Stimulated activated CD8-positive, alpha-beta memory T cell treated with anti-CD3 and anti-CD28 coated beads, Interleukin-7, amount 100 ng/mL, for 4 hours (primary cell): Measurements from ENCODE around the gene PARM1.

ENCODE experiments used
- DNase-seq, 2 donors: peaks; one replicate each; pipeline ENCODE4 v3.0.0-alpha.2; 2020; ENCODE audit warnings: low read depth in 2 of 2

The PARM1 gene

DNA sequence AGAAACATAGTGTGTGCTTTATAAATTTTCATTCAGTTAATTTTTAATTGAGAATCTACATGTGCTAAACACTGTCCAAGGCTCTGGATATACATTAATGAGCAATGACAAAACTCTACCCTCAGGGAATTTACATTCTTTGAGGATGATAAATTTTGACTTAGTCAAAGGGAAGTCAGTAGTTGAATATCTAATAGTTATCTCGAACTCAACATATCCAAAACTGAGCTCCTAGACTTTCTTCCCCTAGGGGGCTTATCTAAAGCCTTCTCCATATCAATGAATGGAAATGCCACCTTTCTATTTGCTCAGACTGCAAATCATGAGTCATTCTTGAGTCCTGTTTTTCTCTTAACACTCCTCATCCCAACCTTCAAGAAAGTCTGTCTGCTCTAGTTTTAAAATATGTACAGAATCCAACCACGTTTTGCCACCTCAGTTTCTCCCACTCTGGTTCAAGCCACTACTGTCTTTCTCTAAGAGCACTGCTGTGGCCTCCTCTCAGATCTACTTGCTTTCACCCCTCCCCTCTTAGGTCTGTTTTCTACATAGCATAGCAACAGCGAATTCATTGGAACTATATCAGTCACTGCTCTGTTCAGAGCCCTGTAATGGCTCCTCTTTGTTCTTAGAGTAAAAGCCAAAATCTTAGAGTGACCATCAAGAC lies 9.5 kb downstream of the PARM1 start:
- DNase-seq = no peak

DNA sequence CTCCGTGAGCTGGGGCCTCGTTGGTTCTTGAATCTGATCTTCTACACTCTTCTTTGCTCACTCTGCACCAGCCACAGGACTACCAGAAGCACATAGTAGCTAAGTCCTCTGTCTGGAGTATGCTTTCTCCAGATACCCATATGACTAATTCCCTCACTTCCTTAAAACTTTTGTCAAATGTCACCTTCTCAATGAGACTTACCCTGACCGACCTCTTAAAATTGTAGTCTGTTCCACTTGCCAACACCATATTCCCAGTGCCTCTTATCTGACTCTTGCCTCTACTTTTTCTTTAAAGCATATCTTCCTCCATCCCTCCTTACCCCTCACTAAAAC lies 10.0 kb downstream of the PARM1 start:
- no peak for DNase-seq

DNA sequence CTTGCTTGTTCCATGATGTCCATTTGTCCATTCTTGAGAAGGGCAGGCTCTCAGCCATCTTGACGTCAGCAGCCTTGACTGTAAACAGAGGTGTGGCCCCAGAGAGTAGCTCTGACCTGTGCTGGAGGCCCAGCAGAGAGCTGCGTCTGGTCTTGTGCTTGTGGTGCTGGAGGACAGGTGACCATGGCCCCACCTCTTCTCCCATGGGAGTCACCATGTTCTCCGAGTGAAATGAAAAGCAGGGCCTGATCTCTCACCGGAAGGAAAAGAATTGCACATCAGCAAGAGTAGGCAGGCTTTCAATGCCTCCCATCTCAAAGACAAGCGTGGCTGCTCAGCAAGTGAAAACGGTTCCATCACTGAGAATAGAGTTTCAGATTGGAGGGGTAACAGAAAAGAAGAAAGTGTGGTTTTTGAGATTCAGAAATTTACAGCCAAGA lies 11.5 kb downstream of the PARM1 start:
- DNase-seq = no peak

DNA sequence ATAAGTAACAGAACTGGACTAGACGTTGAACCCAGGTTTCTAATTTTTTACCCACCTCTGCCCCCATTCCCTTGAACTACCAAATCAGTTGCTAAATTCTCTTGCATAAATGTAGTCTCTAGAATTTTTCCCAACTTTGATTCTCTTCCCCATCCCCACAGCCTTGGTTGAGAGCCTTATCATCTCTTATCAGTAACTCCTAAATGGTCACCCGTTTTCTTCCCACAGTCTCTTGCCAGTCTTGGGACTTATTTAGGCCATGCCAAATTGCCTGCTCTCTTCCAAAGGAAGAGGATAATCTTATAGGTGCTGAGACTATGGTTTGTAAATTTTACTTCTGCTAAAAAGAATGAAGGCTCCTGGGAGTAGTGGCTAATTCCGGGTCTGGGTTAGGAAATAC lies 13.3 kb downstream of the PARM1 start:
- DNase-seq = no peak

DNA sequence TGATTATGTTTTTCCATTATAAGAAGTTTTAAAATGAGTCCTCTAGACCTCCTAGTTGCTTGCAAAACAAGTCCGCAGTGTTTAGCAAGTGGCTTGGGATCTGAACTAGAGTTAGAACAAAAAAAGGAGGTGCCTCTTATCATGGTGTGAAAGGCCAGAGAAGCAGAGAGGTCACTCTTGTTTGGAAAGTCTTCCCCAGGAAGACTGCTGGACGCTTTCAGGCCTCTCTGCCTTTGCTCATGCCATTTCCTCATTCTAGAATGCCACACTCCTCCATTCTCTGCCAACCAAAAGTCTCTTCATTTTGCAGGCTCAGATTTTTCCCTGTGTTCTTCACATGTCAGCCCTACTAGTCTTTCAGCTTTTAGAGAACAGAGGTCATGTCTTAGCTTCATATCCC lies 14.9 kb downstream of the PARM1 start:
- DNase-seq = no peak

DNA sequence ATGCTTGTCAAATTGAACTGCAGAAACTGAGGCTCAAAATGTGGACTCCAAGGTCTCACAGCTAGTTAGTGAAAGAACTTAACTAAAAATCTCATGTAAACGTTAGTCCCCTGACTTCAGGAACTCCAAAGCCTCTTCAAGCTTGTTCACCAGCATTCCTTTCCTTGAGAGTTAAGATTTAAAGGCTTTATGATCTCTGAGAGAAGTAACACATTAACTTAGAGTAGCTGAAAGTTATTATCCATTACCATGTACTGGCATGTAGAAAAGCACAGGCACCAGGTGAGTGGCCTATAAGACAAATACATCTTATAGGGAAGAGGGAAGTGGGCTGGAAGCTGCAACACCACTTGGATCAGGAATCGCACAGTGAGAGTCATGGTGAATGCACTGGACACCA lies 15.3 kb downstream of the PARM1 start:
- DNase-seq = no peak

DNA sequence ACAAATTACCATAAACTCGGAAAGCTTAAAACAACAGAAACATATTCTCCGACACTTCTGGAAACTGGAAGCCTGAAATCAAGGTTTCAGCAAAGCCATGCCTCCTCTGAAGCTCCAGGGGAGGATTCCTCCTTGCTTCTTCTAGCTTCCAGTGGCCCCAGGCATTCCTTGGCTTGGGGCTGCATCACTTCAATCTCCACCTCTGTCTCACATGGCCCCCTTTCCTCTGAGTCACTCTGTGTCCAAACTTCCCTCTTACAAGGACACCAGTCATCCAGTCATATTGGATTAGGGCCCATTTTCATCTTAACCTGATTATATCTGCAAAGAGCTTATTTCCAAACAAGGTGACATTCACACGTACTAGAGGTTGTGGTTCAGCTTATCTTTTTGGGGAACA lies 17.3 kb downstream of the PARM1 start:
- DNase-seq = no peak

DNA sequence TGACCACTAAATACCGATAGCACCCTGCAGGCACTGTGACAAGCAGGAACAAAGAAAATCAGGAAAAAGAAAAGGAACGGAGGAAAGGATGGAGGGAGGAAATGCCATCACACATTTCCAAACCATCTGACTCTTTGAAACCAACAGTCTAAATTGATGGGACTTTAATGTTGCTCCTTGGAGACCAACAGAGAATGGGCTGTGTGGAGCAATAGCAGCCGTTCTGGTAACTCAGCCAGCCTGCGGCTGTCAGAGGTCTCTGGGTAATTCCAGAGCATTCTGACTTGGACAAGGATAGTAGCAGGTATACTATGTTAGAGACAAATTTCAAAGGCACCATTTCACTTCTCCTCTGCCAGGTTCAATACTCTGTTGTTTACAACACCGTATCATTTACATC lies 18.0 kb downstream of the PARM1 start:
- no peak for DNase-seq

DNA sequence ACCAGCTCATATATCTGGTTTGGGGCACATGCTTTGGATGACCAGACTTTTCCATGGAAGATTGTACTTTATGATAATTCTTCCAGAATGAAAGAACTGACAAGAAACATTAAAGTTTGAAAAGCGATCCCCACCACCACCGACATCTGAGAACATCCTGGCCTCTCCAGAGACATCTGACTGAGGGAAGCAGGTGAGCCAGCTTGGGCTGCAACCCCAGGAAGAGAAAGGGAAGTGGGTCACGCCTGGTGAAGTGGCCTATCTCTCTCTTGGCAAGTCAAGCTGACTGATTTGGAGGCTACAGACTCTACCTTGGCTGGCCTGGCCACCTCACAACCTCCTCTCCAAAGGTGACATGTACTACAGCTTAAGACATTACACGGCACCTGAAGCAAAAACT lies 20.7 kb downstream of the PARM1 start:
- DNase-seq = no peak

DNA sequence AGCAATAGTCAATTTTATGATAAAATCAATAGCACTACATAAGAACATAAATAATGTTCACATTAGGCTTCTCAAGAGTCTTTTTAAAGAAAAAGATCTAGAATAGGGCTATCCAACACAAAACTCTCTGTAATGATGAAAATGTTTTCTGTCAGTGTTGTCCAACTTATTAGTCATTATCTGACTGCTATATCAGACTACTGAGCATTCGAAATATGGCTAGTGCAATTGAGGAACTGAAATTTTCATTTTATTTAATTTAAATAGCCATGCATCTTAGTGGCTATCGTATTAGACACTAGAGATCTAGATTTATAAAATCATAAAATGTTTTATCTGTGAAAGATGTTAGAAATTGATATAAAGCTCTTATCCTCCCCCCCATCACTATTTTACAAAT lies 26.0 kb downstream of the PARM1 start:
- no peak for DNase-seq

DNA sequence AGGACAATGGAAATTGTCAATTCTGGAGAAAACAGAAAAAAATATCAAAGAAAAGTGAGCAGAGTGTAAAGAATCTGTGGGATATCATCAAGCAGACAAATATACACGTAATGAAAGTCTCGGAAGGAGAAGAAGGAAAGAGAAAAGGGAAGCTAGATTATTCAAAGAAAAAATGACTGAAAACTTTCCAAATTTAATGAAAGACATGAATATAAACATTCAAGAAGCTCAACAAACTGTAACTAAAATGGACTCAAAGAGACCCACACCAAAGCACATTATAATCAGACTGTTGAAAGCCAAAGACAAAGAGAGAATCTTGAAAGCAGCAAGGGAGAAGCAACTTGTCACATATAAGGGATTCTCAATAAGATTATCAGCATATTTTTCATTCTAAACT lies 28.3 kb downstream of the PARM1 start:
- DNase-seq = no peak

DNA sequence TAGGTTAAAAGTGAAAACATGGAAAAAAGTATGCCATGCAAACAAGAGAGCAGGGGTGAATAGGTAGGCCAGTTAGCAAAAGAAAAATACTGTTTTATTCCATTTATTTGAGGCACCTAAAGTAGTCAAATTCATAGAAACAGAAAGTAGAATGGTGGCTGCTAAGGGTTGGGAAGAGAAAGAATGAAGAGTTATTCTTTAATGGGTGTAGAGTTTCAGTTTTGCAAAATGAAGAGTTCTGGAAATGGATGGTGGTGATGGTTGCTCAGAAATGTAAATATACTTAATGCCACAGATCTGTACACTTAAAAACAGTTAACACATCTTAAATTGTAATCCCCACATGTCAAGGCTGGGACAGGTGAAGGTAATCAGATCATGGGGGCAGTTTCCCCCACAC lies 29.7 kb downstream of the PARM1 start:
- no peak for DNase-seq

DNA sequence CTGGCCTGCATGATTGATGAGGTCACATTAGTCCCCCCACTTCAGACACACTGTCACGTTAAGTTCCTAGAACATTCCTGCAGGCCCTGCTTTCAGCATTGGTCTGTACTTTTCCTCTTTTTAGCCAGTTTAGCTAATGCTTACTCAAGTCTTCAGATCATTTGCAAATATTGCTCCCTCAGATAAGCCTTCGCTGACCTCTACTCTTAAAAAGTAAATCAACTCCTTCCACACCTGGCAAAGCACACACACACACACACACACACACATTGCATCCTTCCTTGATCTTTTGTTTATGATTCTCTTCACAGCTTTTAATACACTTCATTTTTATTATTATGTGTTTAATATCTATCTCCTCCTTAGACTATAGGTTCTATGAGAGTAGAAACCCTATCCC lies 31.4 kb downstream of the PARM1 start:
- DNase-seq = no peak

DNA sequence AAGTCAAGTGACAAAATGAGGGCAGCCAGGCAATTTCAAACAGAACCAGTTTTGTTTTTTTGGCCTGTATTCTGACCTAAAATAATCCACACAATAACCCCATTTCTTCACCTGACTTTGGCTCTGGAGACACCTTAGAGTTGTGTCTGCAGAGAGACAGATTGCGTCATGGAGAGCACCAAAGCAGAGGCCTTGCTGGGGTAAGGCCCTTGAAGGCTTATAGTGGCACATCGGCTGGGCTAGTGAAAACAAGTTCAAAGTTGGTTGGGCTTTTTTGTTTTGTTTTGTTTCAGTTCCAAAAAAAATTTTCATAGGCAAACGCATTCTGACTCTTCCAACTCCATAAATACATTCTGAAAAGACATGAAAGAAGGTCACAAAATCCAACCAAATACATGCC lies 34.4 kb downstream of the PARM1 start:
- DNase-seq = no peak

DNA sequence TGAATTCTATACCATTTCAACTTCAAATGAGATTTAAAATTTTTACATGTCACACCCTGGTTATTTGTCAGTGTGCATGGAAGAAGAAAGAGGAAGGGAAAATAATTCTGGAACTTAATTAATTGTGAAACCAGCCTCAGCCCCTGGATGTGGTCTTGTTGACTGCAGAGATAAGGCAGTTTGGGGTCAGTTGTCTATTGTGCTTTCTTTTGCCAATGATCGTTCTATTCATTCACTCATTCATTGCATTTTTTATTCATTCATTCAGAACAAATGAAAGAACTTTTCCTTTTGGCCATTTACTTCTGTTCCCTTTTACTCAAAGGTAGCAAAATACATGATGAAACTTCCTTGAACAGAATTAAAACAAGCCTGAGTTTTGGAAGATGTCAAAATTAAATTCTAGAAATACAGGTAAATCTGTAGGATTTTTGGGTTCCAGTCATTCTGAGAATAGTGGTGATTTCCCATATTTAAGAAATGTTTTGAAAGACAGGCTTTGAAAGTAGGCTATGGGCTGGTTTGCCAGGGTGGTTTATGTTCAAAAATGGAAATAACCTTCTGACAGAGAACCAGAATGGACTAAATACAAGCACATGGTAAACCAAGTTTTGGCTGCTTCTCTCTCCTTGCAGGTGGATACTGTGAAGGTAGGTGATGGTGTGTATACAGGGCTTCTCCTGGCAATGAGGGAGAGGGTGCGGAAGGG lies 35.7 kb downstream of the PARM1 start:
- DNase-seq = no peak

DNA sequence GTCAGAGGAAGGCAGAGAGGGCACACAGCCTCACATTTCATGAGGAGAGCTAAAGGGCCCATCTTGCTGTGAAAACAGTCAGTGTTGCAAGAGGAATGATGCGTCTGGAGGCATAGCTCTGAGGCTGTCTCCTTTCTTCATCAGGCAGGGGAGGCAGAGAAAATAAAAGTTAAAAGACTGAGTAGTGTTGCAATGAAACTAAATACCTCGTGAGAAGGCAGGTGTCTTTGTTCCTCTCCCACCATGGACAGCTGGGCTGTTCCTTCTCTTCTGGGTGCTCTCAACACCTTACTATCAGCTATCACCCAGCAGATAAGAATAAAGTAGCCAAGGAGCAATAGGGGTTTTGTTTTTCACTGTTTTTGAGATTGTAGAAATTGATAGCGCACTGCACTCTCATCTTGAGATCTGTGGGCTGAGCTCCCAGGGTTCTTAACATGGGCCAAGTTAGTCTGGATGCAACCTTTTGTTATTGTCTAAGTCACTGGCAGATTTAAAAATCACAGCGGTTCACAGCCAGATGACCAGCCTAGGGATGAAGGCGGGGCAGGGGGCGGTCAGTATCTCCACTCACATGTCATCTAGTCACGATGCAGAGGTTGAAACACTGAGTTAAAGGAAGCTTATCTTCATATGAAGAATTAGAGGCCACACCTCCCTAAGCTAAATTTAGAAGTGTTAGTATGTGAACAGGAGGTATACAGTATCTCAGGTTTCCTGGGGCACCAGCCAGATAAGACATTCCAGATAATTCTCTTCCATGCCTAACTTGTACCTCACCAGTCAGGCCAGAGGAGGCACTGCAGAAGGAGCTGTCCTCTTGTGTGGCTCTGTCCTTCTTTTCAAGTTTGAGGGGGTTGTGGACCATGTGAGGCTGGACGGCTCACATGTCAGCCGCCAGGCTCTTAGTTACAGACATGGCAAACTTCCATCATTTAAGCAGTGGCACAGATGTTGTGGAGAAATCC lies 36.9 kb downstream of the PARM1 start:
- DNase-seq = no peak

DNA sequence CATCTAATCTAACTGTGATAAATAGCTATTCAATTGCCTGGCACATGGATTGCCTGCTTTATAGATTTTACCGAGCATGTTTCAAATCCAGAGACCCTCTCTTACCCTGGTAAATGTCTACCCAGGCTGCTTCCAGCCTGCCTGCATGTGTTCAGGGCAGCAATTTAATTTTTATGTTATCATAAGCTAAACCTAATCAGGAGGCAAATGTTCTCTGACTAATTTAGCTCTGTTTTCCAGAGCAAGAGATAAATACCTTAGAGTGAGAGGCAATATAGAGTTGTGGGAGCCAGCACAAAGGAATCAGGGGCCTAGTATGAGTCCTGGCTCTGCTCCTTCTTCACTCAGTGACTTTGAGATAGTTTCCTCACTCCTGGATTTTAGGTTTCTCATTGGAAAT lies 37.7 kb downstream of the PARM1 start:
- no peak for DNase-seq

DNA sequence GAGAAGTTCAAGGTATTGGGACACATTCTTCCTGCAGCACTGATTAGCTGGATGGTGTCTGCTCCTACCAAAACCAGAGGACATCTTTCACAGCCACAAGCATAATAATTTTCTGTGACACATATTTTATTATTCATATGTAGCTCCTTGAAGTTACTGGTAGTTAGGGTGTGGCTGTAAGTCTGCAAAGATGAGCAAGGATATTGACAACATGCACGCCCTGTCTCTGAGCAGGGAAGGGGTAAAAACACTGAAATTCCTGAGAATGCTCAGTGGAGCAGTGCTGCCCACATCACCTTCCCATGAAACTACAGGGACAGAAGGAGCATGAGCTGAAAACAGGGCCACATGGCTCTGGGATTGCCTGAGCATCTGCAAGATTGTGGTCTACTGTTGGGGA lies 38.9 kb downstream of the PARM1 start:
- DNase-seq = no peak

DNA sequence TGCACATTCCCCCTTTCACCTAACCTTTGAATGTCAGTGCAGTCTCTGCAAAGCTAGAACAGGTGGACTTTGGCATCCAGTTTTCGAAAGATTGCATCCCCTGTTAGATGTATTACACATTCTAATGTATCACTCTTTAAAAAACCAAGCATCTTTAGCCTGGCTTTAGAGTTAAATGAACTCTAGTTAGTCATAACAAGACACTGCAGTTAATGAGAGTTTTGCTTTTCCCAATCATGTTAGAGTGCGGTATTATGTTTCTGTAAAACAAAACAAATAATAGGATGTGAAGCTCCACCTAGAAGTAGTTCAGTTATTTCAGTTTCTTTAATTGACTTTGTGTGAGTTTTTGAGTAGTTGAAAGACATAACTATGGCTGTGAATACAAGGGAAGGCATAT lies 42.2 kb downstream of the PARM1 start:
- no peak for DNase-seq

DNA sequence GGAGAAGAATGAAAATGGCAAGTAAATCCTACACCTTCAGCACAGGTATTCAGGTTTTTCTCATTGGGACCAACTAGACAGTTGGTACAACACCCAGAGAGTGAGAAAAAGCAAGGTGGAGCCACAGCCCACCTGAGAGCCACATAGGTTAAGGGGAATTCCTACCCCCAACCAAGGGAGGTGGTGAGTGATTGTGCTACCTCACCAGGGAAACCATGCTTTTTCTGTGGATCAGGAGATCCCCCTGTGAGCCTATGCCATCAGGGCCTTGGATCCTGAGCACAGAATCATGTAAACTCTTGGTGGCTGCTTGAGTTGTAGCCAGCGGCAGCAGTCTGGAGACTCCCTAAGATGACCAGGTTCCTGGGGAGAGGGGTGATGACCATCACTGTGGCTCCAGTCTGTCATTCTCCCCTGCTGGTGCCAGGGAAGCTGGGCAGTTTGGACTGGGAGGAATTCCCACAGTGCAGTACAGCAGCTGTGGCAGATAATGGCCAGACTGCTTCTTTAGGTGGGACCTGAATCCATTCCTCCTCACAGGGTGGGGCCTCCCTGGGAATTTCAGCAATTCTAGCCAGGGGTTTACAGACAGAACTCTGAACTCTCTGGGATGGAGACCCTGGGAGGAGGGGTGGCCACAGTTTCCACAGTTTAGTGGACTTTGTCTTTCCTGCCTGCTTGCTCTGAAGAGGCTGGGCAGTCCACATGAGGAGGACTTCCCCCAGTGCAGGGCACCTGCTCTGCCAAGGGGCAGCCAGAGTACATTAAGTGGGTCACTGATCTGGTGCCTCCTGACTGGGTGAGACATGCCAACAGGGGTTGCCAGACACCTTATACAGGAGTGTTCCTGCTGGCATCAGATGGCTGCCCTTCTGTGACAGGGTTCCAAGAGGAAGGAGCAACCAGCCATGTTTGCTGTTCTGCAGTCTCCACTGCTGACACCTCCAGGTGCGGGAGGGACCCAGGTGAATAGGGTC lies 43.2 kb downstream of the PARM1 start:
- no peak for DNase-seq

DNA sequence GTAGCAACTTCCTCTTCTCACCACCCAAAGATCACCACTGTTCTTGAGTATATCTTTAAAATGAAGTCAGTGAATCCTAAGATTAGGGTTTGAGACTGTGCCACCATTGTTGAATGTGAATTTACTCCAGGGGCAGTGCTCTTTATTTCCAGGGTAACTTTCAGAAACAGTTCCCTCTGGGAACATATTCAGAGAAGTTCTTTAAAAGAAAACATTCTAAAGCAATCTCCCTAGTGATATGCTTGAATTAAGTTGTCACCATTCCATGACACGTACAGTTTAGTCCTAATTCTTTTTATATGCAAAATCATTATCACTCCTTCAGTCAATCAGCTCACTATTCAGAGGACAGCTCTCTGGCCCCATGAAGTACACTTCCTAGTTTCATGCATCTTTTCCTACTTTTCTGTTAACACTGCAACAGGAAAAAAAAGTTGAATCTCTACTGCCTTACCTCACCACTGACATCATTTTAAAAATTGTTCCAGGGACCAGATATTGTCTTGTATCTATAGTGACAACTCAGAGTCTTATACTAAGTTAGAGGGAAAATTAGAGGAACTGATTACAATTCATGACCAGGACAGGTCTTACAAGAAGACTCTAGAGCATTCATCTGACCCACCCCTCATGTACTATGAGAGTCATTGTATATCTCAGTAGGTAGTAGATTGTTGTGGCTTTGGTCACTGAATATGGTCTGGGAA lies 49.8 kb downstream of the PARM1 start:
- DNase-seq = no peak
